ENCODE measurements around the gene H2BK1. TPM values are rescaled to one million over a fixed set of nuclear protein-coding genes. Genes with fewer than 3 reads are reported as not detected.

The H2BK1 gene
- total RNA-seq, result not detected

DNA sequence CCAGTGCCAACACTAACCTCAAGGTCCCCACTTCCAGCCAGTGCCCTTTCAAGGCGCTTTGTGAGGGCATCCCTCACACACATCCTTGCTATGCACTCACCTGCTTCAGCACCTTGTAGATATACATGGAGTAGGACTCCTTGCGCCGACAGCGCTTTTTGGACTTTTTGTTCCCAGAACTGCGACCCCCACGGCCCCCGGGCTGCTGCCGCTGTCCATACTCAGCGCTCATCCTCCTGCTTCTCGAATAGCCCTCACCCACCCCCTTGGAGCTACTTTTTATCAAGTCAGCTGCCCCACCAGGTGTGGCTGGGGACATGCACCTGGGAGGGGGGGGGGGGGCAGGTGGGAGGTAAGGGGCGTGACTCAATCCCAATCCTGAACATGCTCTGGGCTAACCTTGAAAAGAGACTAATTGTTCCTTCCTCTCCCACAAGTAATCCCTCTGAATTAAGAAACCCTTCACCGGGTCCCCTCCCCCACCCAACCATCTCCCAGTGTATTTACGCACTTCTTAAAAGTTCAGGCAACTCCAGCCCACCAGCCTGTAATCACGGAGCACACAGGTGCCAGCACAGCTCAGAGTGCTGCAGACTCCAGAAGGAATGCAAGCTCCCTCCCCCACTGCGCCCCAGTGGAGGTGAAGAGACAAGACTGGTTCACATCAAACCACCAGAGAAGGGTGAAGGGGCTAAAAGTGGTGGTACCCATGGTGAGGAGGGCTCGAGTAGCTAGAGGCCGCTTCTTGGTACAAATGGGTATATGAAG, at the start of gene H2BK1:
Gene H2BK1 (minus strand): TSS at position 402 of the 768 bp plus-strand sequence. CDS start 170 bp downstream, at position 232.
- no peak within 1 kb of the TSS for H3K4me3 ChIP-seq (ENCODE audit: low read length)
- no peaks in the 10 kb centered on the region for H3K27me3 ChIP-seq (ENCODE audit: insufficient read depth, low read length)
- no peaks in the 10 kb centered on the region for H3K9me3 ChIP-seq (ENCODE audit: low read depth, low read length)
- peaks cover 16% of the 10 kb centered on the region for H3K4me1 ChIP-seq (ENCODE audit: insufficient read depth, low read length)

DNA sequence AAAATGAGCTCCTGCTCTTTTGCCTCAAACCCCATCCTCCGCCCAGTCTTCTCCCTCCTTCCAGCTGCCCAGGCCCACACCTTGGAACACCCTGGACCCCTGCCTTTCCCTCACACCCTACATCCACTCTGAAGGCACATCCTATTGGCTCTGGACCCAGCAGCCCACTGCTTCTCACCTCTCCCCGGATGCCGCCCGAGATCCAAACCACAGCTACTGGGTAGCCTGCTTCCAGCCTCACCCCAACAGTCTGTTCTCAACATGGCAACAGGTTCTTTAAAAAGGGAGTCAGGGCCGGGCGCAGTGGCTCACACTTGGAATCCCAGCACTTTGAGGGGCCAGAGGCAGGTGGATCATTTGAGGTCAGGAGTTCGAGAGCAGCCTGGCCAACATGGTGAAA, 47.7 kb upstream of the H2BK1 start:
- Histone ChIP-seq H3K4me3 (ENCODE audit: low read length) (no peak overlapping the region), H3K4me1 (ENCODE audit: insufficient read depth, low read length) (no peaks in the 10 kb centered on the region), H3K27me3 (ENCODE audit: insufficient read depth, low read length) (peaks cover 4% of the 10 kb centered on the region), H3K9me3 (ENCODE audit: low read depth, low read length) (no peaks in the 10 kb centered on the region)

DNA sequence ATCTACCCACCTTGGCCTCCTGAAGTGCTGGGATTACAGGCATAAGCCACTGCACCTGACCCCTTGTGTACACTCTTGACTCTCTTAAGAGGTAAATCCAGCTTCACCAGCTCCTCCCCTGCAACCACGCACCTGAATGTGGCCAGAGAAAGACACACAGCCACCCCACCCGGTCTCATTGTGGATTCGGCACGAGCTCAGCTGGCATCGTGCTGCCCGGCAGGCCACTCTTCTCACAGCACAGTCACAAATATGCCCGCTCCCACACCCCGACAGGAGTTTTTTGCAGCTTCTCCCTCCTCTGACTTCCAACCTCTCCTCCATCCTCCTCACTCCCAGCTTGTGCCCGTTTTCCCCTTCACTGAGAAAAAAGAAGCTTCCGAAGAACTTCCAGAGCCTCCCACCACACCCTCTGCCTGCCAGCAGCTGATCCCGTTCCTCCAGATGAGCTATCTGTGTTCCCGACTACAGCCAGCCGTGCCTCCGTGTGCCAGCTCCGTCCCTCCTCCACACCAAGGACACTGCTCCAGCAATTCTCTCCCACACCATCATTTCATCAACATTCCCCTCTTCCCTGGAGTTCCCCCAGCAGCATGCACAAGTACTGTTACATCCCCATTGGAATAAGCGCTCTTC, 46.2 kb upstream of the H2BK1 start:
- Histone ChIP-seq H3K4me1 (ENCODE audit: insufficient read depth, low read length) (peaks cover 5% of the 10 kb centered on the region), H3K27me3 (ENCODE audit: insufficient read depth, low read length) (peaks cover 15% of the 10 kb centered on the region), H3K9me3 (ENCODE audit: low read depth, low read length) (no peaks in the 10 kb centered on the region), H3K4me3 (ENCODE audit: low read length) (no peak overlapping the region)

DNA sequence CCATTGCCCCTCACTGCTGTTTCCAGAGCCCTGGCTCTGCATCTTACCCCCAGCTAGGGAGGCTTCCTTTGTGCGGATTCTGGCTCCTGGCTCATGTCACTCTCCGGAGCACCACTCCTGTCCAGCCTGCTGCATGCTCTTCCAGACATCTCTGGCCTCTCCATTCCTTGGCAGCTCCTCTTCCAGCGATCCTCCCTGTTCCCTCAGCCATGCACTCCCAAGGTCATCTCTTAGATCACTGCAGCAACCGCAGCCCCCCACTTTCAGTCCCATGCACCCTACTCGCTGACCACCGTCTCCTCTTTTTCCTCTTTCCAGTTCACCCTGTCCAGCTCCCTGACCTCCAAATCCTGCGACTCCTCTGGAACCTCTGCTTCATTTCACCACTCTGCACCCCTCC, 45.1 kb upstream of the H2BK1 start:
- H3K4me3 ChIP-seq (ENCODE audit: low read length), result no peak overlapping the region
- peaks cover 12% of the 10 kb centered on the region for H3K4me1 ChIP-seq (ENCODE audit: insufficient read depth, low read length)
- H3K9me3 ChIP-seq (ENCODE audit: low read depth, low read length), result no peaks in the 10 kb centered on the region
- peaks cover 25% of the 10 kb centered on the region for H3K27me3 ChIP-seq (ENCODE audit: insufficient read depth, low read length)

DNA sequence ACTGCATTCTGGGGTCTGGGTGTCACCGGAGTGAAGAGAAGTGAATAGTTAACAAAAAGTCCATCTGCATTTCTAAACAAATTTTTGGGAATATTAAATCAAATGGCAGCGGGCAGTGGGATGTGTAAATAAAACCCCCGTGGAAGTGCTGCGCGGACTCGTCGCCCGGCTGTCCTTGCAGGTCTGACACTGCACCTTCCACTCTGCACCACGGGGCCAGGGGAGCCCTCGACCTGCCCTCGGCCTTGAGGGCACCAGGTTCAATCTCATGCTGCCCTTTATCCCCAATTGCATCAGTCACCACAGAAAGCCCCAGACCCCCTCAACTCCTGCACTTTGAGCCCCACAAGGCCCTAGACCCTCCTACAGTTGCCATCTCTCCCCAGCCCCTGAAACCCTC, 44.6 kb upstream of the H2BK1 start:
- Histone ChIP-seq H3K9me3 (ENCODE audit: low read depth, low read length) (no peaks in the 10 kb centered on the region), H3K27me3 (ENCODE audit: insufficient read depth, low read length) (peaks cover 29% of the 10 kb centered on the region), H3K4me3 (ENCODE audit: low read length) (no peak overlapping the region), H3K4me1 (ENCODE audit: insufficient read depth, low read length) (peaks cover 14% of the 10 kb centered on the region)

DNA sequence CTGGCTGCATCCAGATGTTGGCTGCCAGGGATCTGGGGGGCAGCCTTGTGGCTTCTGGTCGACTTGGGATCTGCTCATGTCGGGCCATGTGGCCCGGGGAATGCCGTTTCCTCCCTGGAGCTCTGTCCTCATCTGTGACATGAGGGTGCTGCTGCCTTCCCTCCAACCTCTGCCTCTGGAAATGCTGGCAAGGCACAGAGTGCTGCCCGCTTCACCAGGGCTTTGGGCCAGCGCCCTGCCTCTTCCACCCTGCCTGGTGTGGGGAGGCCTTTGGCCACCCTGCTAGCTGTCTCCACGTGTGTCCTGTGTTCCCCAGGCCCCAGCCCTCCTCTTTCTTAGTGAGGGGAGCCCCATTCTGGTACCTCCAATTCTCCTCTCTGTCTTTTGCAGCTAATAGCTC, 44.0 kb upstream of the H2BK1 start:
- no peaks in the 10 kb centered on the region for H3K9me3 ChIP-seq (ENCODE audit: low read depth, low read length)
- H3K4me1 ChIP-seq (ENCODE audit: insufficient read depth, low read length), result peaks cover 19% of the 10 kb centered on the region
- H3K27me3 ChIP-seq (ENCODE audit: insufficient read depth, low read length), result peaks cover 30% of the 10 kb centered on the region
- H3K4me3 ChIP-seq (ENCODE audit: low read length), result no peak overlapping the region

DNA sequence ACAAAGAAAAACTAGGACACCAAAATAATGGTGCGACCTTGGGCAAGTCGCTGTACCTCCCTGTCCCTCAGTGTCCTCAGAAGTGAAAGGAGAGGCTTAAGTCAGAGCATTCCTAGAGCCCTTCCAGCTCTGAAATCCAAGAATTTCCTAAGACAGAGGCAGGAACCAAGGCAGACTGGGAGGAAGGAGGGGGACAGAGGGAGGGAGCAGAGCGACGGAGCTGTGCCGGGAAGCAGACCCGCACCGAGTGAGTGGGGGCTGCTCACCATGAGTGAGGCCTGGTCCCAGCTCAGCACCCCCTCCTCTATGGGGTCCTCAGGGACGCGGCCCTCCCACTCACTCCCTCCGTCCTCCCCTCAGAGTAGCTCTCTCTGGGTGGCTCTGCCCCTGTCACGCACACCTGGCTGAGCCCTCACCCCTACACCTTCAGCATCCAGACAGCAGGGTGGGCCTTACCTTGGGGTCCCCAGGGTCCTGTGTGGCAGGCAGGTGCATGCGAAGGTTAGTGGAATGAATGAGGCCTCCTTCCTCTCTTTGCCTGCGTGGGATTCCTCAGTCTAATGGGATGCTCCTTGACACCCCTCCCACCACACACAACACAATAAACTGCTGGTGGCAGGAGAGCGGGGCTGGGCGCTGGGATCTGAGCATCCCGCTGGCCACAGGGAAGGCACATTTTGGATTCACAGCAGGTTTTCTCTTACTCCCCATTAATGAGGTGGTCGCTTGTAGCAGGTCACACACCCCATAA, 42.8 kb upstream of the H2BK1 start:
- Histone ChIP-seq H3K4me3 (ENCODE audit: low read length) (no peak overlapping the region), H3K9me3 (ENCODE audit: low read depth, low read length) (no peaks in the 10 kb centered on the region), H3K27me3 (ENCODE audit: insufficient read depth, low read length) (peaks cover 30% of the 10 kb centered on the region), H3K4me1 (ENCODE audit: insufficient read depth, low read length) (peaks cover 29% of the 10 kb centered on the region)

DNA sequence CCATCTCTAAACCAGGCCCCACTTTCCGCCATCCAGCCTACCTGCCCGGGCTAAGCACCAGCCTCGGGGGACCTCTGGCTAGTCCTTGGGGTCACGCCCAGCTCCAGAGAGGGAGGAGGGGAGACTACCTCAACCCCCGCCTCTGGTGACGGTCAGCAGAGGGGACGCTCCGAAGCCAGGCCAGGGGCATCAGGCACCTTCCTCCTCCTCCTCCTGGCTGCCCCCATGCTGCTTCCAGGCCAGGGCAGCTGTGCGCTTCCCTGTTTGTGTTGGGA, 42.2 kb upstream of the H2BK1 start:
- Histone ChIP-seq H3K27me3 (ENCODE audit: insufficient read depth, low read length) (peaks cover 33% of the 10 kb centered on the region), H3K9me3 (ENCODE audit: low read depth, low read length) (no peaks in the 10 kb centered on the region), H3K4me1 (ENCODE audit: insufficient read depth, low read length) (peaks cover 35% of the 10 kb centered on the region), H3K4me3 (ENCODE audit: low read length) (no peak overlapping the region)

DNA sequence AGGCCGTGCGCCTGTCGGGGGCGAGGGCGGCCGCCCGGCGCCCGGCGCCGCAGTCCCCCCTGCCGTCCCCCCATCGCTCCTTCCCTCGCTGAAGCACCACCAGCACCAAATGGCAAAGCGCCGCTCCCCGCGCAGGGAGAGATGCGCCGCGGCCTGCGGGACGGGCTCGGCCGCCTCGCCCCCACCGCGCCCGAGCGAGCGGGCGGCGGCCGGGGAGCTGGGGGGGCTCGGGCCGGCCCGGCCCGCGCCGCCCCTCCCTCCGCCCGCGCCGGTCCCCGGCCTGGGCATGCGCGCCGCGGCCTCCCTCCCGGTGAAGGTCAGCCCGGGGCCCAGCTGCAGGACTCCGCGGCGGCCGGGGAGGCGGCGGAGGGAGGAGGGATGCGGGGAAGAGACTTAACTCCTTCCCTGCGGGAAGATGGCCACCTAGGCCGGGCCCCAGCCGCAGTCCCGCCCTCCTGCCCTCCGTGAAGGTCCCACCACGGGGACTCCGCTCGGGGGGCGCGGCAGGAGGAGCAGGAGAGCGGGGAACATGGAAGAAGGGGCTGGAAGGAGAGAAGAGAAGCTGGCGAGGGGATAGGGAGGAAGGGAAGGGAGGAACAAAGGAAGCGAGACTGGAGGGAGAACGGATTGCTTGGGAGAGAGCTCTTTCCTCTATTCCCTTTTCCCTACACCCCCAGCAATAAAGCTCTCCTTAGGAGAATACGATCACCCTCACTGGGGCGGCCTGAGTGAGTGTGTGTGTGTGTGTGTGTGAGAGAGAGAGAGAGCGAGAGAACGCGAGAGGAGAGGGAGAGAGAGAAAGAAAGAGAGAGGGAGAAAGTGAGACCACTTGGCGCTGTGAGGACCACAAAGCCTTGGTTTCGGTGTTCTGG, 41.6 kb upstream of the H2BK1 start:
- Histone ChIP-seq H3K4me1 (ENCODE audit: insufficient read depth, low read length) (peaks cover 37% of the 10 kb centered on the region), H3K4me3 (ENCODE audit: low read length) (no peak overlapping the region), H3K27me3 (ENCODE audit: insufficient read depth, low read length) (peaks cover 39% of the 10 kb centered on the region), H3K9me3 (ENCODE audit: low read depth, low read length) (no peaks in the 10 kb centered on the region)

DNA sequence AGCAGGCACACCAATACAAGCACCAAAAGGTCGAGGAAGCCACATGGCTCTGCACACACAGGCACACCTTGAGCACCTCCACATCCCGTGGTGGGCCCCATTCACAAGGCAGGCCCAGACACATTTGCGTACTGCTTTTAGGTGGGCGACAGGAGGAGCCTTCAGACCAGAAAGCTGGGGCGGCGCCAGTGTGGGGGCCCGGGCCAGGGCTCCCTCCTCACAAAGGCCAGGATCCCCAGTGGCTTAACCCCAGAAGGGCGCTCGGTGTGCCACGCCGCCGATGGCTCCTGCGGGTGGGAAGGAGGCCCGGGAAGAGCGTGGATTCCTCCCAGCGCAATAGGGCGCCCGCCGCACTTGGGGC, 41.0 kb upstream of the H2BK1 start:
- Histone ChIP-seq H3K4me3 (ENCODE audit: low read length) (no peak overlapping the region), H3K27me3 (ENCODE audit: insufficient read depth, low read length) (peaks cover 45% of the 10 kb centered on the region), H3K4me1 (ENCODE audit: insufficient read depth, low read length) (peaks cover 37% of the 10 kb centered on the region), H3K9me3 (ENCODE audit: low read depth, low read length) (no peaks in the 10 kb centered on the region)

DNA sequence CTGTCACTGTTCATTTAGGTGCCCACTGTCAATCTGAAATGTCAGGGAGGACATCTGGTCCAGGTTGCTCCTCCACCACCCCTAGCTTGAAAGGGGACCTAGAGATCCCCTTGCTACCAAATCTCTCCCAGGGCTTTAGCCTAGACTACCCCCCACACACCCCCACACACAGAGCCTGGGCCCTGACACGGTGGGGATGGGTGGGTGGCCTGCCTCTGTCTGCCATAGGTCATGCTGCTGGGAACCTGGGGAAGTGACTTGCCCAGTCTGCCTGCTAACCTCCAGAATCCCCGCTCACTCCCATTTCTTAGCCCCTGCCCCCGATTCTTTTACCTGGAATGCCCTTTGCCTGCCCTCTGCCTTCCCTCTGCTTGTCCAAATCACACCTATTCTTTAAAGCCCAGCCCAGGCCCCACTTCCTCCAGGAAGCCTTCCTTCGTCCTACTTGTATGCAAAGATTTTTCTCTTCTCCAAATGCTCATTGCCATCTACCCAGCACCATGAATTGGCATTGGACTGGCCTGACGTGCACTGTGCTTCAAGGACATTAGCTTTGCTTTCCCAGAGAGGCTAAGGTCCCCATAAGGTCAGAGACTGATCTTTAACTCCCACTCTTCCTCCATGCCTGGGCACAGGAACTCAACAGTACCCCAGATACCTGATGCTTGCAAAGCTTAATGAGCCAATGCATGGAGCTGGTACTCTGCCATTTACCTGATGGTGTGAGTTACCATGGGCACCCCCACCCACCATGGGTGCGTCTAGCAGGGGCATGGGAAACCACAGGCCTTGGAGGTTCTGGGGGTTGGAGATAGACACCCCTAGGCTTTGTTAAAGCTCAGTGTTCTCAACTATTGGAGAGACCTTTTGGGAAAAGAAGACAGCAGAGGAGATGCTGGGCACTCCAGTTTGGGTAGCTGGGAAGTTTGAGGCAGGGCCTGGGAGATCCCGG, 40.2 kb upstream of the H2BK1 start:
- Histone ChIP-seq H3K9me3 (ENCODE audit: low read depth, low read length) (no peaks in the 10 kb centered on the region), H3K27me3 (ENCODE audit: insufficient read depth, low read length) (peaks cover 51% of the 10 kb centered on the region), H3K4me3 (ENCODE audit: low read length) (no peak overlapping the region), H3K4me1 (ENCODE audit: insufficient read depth, low read length) (peaks cover 42% of the 10 kb centered on the region)

DNA sequence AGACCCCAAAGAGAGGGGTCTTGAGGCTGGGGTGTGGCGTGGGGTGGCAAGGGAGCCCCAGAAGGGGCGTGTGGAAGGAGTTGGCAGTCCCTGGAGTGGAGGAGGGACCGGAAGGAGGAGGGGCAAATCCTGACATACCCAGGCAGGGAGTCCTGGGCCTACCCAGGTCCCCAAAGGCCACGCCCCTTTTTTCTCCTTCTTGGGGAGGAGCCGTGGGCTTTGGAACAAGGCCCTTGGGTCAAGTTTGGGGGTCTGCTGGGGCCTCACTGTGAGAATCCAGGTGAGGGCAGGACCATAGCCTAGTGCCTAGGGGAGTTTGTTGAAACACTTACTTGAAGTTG, 39.4 kb upstream of the H2BK1 start:
- Histone ChIP-seq H3K27me3 (ENCODE audit: insufficient read depth, low read length) (peaks cover 57% of the 10 kb centered on the region), H3K9me3 (ENCODE audit: low read depth, low read length) (no peaks in the 10 kb centered on the region), H3K4me3 (ENCODE audit: low read length) (no peak overlapping the region), H3K4me1 (ENCODE audit: insufficient read depth, low read length) (peaks cover 49% of the 10 kb centered on the region)

DNA sequence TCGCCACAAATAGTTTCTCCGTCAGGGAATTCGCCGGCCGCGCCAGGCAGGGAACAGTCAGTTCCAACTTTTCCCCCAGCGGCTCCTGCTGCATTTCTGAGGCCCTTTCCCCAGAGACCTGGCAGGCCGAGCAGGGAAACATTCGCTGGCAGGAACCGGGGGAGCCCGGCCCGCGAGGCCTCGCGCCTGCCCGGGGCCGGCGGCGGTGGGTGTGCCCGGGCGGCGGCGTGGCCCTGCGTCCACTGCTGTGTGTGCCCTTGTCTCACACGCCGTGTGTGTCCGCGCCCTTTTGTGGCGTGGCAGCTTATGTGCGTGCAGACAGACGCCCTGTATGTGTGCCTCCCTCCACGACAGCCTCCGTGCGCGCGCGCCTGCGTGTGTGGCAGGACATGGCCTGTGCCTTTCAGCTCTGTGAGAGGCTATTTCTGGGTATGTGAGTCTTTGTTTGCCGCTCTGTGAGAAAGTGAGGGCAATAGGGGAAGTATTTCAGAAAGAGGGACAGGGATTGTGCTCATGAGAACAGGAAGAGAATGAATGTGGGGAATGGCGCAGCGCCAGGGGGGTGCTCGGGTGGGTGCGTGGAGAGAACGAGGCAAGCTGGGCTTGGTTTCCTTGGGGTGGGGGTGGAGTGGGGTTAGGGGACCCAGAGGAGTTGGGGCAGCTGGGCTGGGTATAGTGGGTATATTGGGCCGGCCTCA, 38.9 kb upstream of the H2BK1 start:
- H3K9me3 ChIP-seq (ENCODE audit: low read depth, low read length), result no peaks in the 10 kb centered on the region
- peaks cover 54% of the 10 kb centered on the region for H3K4me1 ChIP-seq (ENCODE audit: insufficient read depth, low read length)
- no peak overlapping the region for H3K4me3 ChIP-seq (ENCODE audit: low read length)
- H3K27me3 ChIP-seq (ENCODE audit: insufficient read depth, low read length), result peaks cover 62% of the 10 kb centered on the region
